Panc1 (cell line): ENCODE results near the gene ZNF547.

Experiments used
- CTCF ChIP-seq: fragments of 450-650 bp; IDR thresholded peaks from 2 replicates; pipeline ENCODE4 v1.5.1; 2017; ENCODE audit warnings: mild to moderate bottlenecking
- POLR2AphosphoS5 ChIP-seq: IDR thresholded peaks from 2 replicates; pipeline ENCODE4 v1.6.1; 2012; ENCODE audit warnings: mild to moderate bottlenecking, low read depth, low read length, moderate library complexity
- REST ChIP-seq, 2 experiments: IDR thresholded peaks; 2 replicates each; pipeline ENCODE4 v1.6.1; 2011 to 2012; ENCODE audit warnings: low read depth in 2 of 2, control low read depth in 1 of 2, low read length in 1 of 2, mild to moderate bottlenecking in 1 of 2, moderate library complexity in 1 of 2; ENCODE audit not compliant: insufficient read depth in 1 of 2
- SIN3A ChIP-seq: IDR thresholded peaks from 2 replicates; pipeline ENCODE4 v1.6.1; 2012; ENCODE audit warnings: low read depth, mild to moderate bottlenecking, low read length, moderate library complexity, borderline replicate concordance; ENCODE audit not compliant: insufficient read depth
- TCF7L2 ChIP-seq: IDR thresholded peaks from 2 replicates; pipeline ENCODE4 v1.6.1; 2011; ENCODE audit warnings: mild to moderate bottlenecking, low read depth, low read length, inconsistent platforms

GRCh38 chr19:57355916-57356315, 7.4 kb upstream of the ZNF547 start:
- TF ChIP-seq POLR2AphosphoS5 (no peak), CTCF (no peak), REST (IDR thresholded peaks at IDR 0.05; ENCODE audit: insufficient read depth in 1 of 2, low read depth in 2 of 2, low read length in 1 of 2) (no peak), SIN3A (no peak), TCF7L2 (no peak)
